ENCODE results near the gene EML6.

EML6 gene

GRCh38 chr2:54814389-54815147 is 91.1 kb downstream of the EML6 start:
- no peak overlapping the region for H3K27ac ChIP-seq
- no peaks in the 10 kb centered on the region for H3K36me3 ChIP-seq

DNA sequence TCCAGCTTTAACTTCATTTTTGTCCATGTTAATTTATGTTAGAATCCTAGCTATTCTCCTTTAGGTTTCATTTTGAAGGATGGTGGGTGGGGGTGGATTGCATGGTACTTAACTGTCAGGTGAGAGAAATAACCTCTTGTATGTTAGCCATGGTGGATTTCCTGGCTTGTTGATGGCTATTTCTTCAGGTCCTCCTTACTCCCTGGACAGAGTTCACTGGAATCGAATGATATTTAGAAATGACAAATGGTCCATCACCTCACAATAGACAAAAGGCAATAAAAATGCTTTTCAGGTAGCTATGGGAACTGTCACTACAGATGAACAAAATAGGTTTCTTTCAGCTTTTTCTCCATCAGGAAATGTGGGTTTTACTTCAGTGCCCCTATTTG is 91.7 kb downstream of the EML6 start:
- no peaks in the 10 kb centered on the region for H3K36me3 ChIP-seq
- H3K27me3 ChIP-seq (ENCODE audit: insufficient read depth, low read depth, severe bottlenecking): no peaks in the 10 kb centered on the region
- no peaks in the 10 kb centered on the region for H3K9me3 ChIP-seq (ENCODE audit: severe bottlenecking)
- TF ChIP-seq, protein P1, sequence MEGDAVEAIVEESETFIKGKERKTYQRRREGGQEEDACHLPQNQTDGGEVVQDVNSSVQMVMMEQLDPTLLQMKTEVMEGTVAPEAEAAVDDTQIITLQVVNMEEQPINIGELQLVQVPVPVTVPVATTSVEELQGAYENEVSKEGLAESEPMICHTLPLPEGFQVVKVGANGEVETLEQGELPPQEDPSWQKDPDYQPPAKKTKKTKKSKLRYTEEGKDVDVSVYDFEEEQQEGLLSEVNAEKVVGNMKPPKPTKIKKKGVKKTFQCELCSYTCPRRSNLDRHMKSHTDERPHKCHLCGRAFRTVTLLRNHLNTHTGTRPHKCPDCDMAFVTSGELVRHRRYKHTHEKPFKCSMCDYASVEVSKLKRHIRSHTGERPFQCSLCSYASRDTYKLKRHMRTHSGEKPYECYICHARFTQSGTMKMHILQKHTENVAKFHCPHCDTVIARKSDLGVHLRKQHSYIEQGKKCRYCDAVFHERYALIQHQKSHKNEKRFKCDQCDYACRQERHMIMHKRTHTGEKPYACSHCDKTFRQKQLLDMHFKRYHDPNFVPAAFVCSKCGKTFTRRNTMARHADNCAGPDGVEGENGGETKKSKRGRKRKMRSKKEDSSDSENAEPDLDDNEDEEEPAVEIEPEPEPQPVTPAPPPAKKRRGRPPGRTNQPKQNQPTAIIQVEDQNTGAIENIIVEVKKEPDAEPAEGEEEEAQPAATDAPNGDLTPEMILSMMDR (IDR thresholded peaks at IDR 0.05; ENCODE audit: low read depth, low read length): no peak
- H3K27ac ChIP-seq: no peak overlapping the region
- DNase-seq: no peak
- H3K4me3 ChIP-seq (ENCODE audit: low read depth, low read length): no peak overlapping the region

More at GRCh38 chr2:54814389-54815147, 91.1 kb downstream of the EML6 start:
- Histone ChIP-seq H3K4me3 (ENCODE audit: low read depth, low read length) (no peak overlapping the region), H3K27me3 (ENCODE audit: insufficient read depth, low read depth, severe bottlenecking) (no peaks in the 10 kb centered on the region), H3K9me3 (ENCODE audit: severe bottlenecking) (no peaks in the 10 kb centered on the region)
- TF ChIP-seq, protein P1 (IDR thresholded peaks at IDR 0.05; ENCODE audit: low read depth, low read length): no peak
- no peak for DNase-seq

- H3K36me3 ChIP-seq: no peaks in the 10 kb centered on the region
Measured at GRCh38 chr2:54818226-54818625, 94.8 kb downstream of the EML6 start.

GRCh38 chr2:54820558-54820957 is 97.1 kb downstream of the EML6 start:
- no peak overlapping the region for H3K4me3 ChIP-seq (ENCODE audit: low read depth, low read length)
- DNase-seq: no peak
- H3K36me3 ChIP-seq: no peaks in the 10 kb centered on the region
- no peak overlapping the region for H3K27ac ChIP-seq
- TF ChIP-seq, protein P1 (IDR thresholded peaks at IDR 0.05; ENCODE audit: low read depth, low read length): no peak
- H3K27me3 ChIP-seq (ENCODE audit: insufficient read depth, low read depth, severe bottlenecking): no peaks in the 10 kb centered on the region
- H3K9me3 ChIP-seq (ENCODE audit: severe bottlenecking): no peaks in the 10 kb centered on the region

More at GRCh38 chr2:54818226-54818625, 94.8 kb downstream of the EML6 start:
- H3K27me3 ChIP-seq (ENCODE audit: insufficient read depth, low read depth, severe bottlenecking): no peaks in the 10 kb centered on the region
- no peak overlapping the region for H3K4me3 ChIP-seq (ENCODE audit: low read depth, low read length)
- no peak for DNase-seq
- no peaks in the 10 kb centered on the region for H3K9me3 ChIP-seq (ENCODE audit: severe bottlenecking)
- TF ChIP-seq, protein P1 (IDR thresholded peaks at IDR 0.05; ENCODE audit: low read depth, low read length): no peak
- H3K27ac ChIP-seq: no peak overlapping the region

- H3K27me3 ChIP-seq (ENCODE audit: insufficient read depth, low read depth, severe bottlenecking): no peaks in the 10 kb centered on the region
- no peak overlapping the region for H3K27ac ChIP-seq
- H3K9me3 ChIP-seq (ENCODE audit: severe bottlenecking): no peaks in the 10 kb centered on the region
- TF ChIP-seq, protein P1 (IDR thresholded peaks at IDR 0.05; ENCODE audit: low read depth, low read length): no peak
- no peak for DNase-seq
- no peaks in the 10 kb centered on the region for H3K36me3 ChIP-seq
- no peak overlapping the region for H3K4me3 ChIP-seq (ENCODE audit: low read depth, low read length)
Measured at GRCh38 chr2:54824567-54824966, 101.1 kb downstream of the EML6 start.

DNA sequence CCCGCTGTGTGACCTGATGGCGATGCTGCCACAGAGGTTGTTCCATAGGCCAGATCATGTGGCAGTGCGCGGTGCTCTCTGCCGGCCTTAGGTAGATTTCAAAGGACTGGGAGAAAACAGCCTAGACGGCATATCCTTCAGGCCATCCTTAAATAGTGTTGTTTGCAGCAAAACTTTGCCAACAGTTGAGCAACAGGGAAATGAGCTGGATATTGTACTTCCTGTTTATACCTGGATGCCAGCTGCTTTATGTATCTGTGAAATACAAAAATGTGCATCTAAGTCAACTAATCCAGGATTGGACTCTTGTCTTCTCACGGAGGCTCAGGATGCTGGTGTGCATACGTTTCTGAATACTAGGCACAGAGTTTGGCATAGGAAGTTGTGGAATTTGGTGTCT is 107.1 kb downstream of the EML6 start:
- no peak overlapping the region for H3K4me3 ChIP-seq (ENCODE audit: low read depth, low read length)

More for the DNA sequence above, 107.1 kb downstream of the EML6 start:
- H3K9me3 ChIP-seq (ENCODE audit: severe bottlenecking): no peaks in the 10 kb centered on the region
- no peak overlapping the region for H3K27ac ChIP-seq
- H3K36me3 ChIP-seq: no peaks in the 10 kb centered on the region
- DNase-seq: no peak
- TF ChIP-seq, protein P1 (IDR thresholded peaks at IDR 0.05; ENCODE audit: low read depth, low read length): no peak
- H3K27me3 ChIP-seq (ENCODE audit: insufficient read depth, low read depth, severe bottlenecking): no peaks in the 10 kb centered on the region
